ENCODE measurements around the gene B3GNT3. TPM values are rescaled to one million over a fixed set of nuclear protein-coding genes. Genes with fewer than 3 reads are reported as not detected.

Gene B3GNT3
- total and polyA plus RNA-seq, 2 of the 8 experiments (the other 6 are each of a cell fraction or from before 2014, with no cell fraction given) = 1.5 TPM

- H3K9me3 ChIP-seq (ENCODE audit: insufficient read depth in 2 of 2, low read depth in 1 of 2, low read length in 1 of 2) = no peaks in the 10 kb centered on the region
- no peaks in the 10 kb centered on the region for H4K20me1 ChIP-seq (replicated peaks in 1 of 2; ENCODE audit: control insufficient read depth in 1 of 2, insufficient read depth in 2 of 2, low read length in 2 of 2)
- no peak overlapping the region for H2AFZ ChIP-seq (ENCODE audit: low read length)
- no peak overlapping the region for H4K5ac ChIP-seq (ENCODE audit: insufficient read length, low read depth, low read length)
- H4K8ac ChIP-seq (ENCODE audit: extremely low read depth, insufficient read depth, low read length) = no peak overlapping the region
- H2BK20ac ChIP-seq (ENCODE audit: low read length) = no peak overlapping the region
- H3K27me3 ChIP-seq (replicated peaks in 1 of 4; ENCODE audit: control insufficient read depth in 3 of 4, extremely low read depth in 1 of 4, insufficient read depth in 3 of 4, low read length in 3 of 4) = no peaks in the 10 kb centered on the region; a peak in 1 of 7 replicates
- no peak overlapping the region for H2BK15ac ChIP-seq (ENCODE audit: low read length)
- H2BK120ac ChIP-seq (replicated peaks; ENCODE audit: low read depth, low read length) = no peak overlapping the region
- H3K18ac ChIP-seq (ENCODE audit: extremely low read depth, low read length) = no peak overlapping the region
- no peak overlapping the region for H3K4me2 ChIP-seq (ENCODE audit: insufficient read depth in 1 of 2, low read depth in 2 of 2, low read length in 2 of 2)
- CTCF ChIA-PET (ENCODE audit: partially characterized antibody) = interaction anchor here (0.6 to 2.2 kb wide), 16 partner anchors 10 to 667 kb away, joined by 3 to 9 read pairs (median 4); no protein-coding TSS in a partner anchor
- 81% methylated on average over 12 of the region's 12 CpGs; no CpG with 5 or more reads in 1 of the 2 experiments for WGBS, 2 experiments (ENCODE audit: extremely low coverage in 1 of 2, insufficient coverage in 1 of 2, insufficient read length in 1 of 2, insufficient replicate concordance in 2 of 2, low coverage in 1 of 2, low lambda C conversion rate in 2 of 2, missing lambda C conversion rate in 1 of 2)
- no peaks in the 10 kb centered on the region for H3K4me1 ChIP-seq (replicated peaks in 1 of 4; ENCODE audit: control insufficient read depth in 3 of 4, insufficient read depth in 4 of 4, low read length in 3 of 4)
- no peak overlapping the region for H2BK5ac ChIP-seq (ENCODE audit: low read depth, low read length)
- H3K23ac ChIP-seq (ENCODE audit: insufficient read length) = no peak overlapping the region
- H3K4me3 ChIP-seq (ENCODE audit: extremely low read depth in 1 of 4, insufficient read depth in 2 of 4, low read depth in 3 of 4, low read length in 4 of 4) = no peak overlapping the region
- H4K91ac ChIP-seq (replicated peaks; ENCODE audit: insufficient read length, low read length) = no peak overlapping the region
- no peak overlapping the region for H3K9ac ChIP-seq (replicated peaks in 1 of 4; ENCODE audit: extremely low read depth in 1 of 4, low read depth in 3 of 4, low read length in 3 of 4)
- no peak overlapping the region for H3K4ac ChIP-seq (replicated peaks; ENCODE audit: insufficient read length, low read depth, low read length)
- H3K36me3 ChIP-seq (ENCODE audit: control insufficient read depth in 2 of 4, insufficient read depth in 4 of 4, low read length in 3 of 4) = no peaks in the 10 kb centered on the region
- H3K14ac ChIP-seq (ENCODE audit: insufficient read length) = no peak overlapping the region
- no peaks in the 10 kb centered on the region for H3K79me1 ChIP-seq (ENCODE audit: low read depth, low read length)
- FAIRE-seq = no peak
- peaks cover 2% of the 10 kb centered on the region; the same call in 1 of the 2 replicates for H3K23me2 ChIP-seq (ENCODE audit: low read depth, low read length)
- no peak overlapping the region for H3K27ac ChIP-seq (ENCODE audit: low read depth, low read length)
- no peak overlapping the region for H2BK12ac ChIP-seq (ENCODE audit: low read depth, low read length)
- no peak for DNase-seq (ENCODE audit: low read depth in 1 of 2, low spot score in 2 of 2)
- POLR2A ChIA-PET (ENCODE audit: partially characterized antibody) = interaction anchor here (0.6 to 1.3 kb wide), 6 partner anchors 49 to 199 kb away, joined by 3 to 6 read pairs (median 4); partner anchors contain the start of gene RPL18A
- H2AK5ac ChIP-seq (ENCODE audit: low read depth, low read length) = no peak overlapping the region
- H3K56ac ChIP-seq (replicated peaks; ENCODE audit: insufficient read length, low read depth, low read length) = no peak overlapping the region
- no peaks in the 10 kb centered on the region for H3K79me2 ChIP-seq (ENCODE audit: control insufficient read depth in 1 of 2, insufficient read depth in 2 of 2, low read length in 2 of 2)
- no peak for TF ChIP-seq RXRA (IDR thresholded peaks at IDR 0.05; ENCODE audit: insufficient read depth, low read depth, low read length)
- TF ChIP-seq MAX (IDR thresholded peaks at IDR 0.05) = no peak
- TF ChIP-seq GTF2F1 (IDR thresholded peaks at IDR 0.05; ENCODE audit: borderline replicate concordance, low read depth, low read length) = no peak
- no peak for TF ChIP-seq BACH1 (IDR thresholded peaks at IDR 0.05; ENCODE audit: low read length)
- no peak for TF ChIP-seq SUZ12 (IDR thresholded peaks at IDR 0.05; ENCODE audit: low read length)
- no peak for TF ChIP-seq NRF1 (IDR thresholded peaks at IDR 0.05; ENCODE audit: low read depth, low read length)
- TF ChIP-seq, protein P1, sequence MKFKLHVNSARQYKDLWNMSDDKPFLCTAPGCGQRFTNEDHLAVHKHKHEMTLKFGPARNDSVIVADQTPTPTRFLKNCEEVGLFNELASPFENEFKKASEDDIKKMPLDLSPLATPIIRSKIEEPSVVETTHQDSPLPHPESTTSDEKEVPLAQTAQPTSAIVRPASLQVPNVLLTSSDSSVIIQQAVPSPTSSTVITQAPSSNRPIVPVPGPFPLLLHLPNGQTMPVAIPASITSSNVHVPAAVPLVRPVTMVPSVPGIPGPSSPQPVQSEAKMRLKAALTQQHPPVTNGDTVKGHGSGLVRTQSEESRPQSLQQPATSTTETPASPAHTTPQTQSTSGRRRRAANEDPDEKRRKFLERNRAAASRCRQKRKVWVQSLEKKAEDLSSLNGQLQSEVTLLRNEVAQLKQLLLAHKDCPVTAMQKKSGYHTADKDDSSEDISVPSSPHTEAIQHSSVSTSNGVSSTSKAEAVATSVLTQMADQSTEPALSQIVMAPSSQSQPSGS (IDR thresholded peaks at IDR 0.05; ENCODE audit: low read length) = no peak
- no peak for TF ChIP-seq NANOG (IDR thresholded peaks at IDR 0.05; ENCODE audit: insufficient read depth, low read depth, low read length, poor library complexity, severe bottlenecking)
- no peak for TF ChIP-seq SRF (IDR thresholded peaks at IDR 0.05; ENCODE audit: low read depth, low read length)
- TF ChIP-seq, protein P2, sequence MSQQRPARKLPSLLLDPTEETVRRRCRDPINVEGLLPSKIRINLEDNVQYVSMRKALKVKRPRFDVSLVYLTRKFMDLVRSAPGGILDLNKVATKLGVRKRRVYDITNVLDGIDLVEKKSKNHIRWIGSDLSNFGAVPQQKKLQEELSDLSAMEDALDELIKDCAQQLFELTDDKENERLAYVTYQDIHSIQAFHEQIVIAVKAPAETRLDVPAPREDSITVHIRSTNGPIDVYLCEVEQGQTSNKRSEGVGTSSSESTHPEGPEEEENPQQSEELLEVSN (IDR thresholded peaks at IDR 0.05) = no peak
These were observed 7.4 kb downstream of the B3GNT3 start for GRCh38 chr19:17802137-17802858.
